ENCODE results near the gene SCAANT1.
A peak's percentile ranks its signal among the peaks of the same experiment; 100 is the strongest.

Gene SCAANT1

DNA sequence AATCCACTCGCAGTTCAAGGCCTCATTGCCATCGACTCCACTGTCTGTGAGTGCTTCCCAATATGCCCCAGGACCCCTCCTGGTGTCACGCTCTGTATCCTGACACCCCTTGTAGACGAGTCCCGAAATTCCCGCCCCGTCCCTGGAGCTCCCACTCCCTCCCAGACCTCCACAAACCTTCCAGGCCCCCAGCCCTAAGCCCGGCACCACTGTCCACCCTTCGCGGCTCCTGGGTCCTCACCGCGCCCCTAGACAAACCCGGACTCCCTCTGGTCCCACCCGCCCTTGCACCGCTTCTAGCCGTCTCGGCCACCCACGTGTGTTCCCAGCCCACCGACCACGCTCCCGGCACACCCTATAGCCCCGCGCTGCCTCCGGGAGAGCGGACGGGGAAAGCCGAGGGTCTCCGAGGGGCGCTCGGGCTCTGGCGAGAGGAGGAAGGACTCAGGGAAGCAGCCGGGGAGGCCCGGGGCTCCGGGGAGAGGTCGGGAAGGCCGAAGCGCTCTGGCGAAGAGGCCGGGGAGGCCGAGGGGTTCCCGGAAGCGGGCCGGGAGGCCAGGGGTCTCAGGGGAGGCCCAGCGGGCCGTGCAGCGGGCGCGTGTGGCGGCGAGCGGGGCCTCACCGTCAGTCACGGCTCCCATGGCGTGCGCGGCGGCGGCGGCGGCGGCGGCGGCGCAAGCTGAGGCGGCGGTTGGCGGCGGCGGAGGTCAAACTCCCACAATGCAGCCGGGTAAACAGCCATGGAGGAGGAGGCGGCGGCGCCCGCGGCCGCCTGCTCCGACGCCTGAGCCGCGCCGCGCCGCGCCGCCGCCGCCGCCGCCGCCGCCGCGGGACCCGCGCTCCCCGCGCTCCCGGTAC lies 48.8 kb downstream of the SCAANT1 start, which contains the start of the genes ATXN7 and THOC7:
Gene ATXN7 (plus strand): TSS at position 718 of the 858 bp plus-strand sequence. CDS start 48,732 bp downstream, outside the sequence.
Gene THOC7 (minus strand): TSS at position 656 of the 858 bp plus-strand sequence. CDS start 15 bp downstream, at position 641.
- peak; percentile 67 for DNase-seq (ENCODE audit: low read depth)

DNA sequence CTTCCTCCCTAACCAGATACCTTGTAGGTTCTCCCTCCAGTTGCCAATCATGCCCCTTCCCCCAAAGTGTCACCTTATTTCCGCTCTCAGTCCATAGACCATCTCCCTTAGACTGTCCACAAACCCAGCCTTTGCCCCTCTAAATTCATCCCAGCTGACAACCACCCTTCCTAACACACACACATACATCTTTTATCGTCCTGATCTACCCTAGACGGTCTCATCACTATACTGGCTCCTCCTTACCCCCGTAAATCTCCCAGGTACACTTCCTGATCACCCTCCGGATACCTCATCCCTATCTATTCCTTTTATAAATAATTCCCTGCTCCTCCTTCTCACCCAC lies 49.4 kb downstream of the SCAANT1 start:
- DNase-seq (ENCODE audit: low read depth), result no peak
